Kasumi-1 (cell line): Measurements from ENCODE around the gene SLC17A1.

Experiments
- DNase-seq, 2 experiments: peaks; one replicate each; lab custom pipeline; 2025; lab: John Stamatoyannopoulos, UW

Gene SLC17A1

GRCh38 chr6:25831532-25832306 is at the start of gene SLC17A1:
Gene SLC17A1, minus strand, starts transcription at chr6:25832052. Its CDS starts 1,495 bp downstream, at chr6:25830557.
- DNase-seq: no peak

- DNase-seq: no peak
These were observed 48.7 kb upstream of the SLC17A1 start for GRCh38 chr6:25880601-25881000.

GRCh38 chr6:25878721-25879322 is 47.0 kb upstream of the SLC17A1 start:
- no peak for DNase-seq

GRCh38 chr6:25875926-25876602 is 44.2 kb upstream of the SLC17A1 start:
- no peak for DNase-seq

- no peak for DNase-seq
These were observed 43.7 kb upstream of the SLC17A1 start for GRCh38 chr6:25875563-25875905.

- DNase-seq: peak; percentile 63 to 64
These were observed 43.1 kb upstream of the SLC17A1 start for GRCh38 chr6:25874822-25875562.

- no peak for DNase-seq
These were observed 42.3 kb upstream of the SLC17A1 start, which contains the start of gene SLC17A3 for GRCh38 chr6:25874118-25874517. Gene SLC17A3, minus strand, starts transcription at chr6:25874243. Its CDS starts 5,856 bp downstream, at chr6:25868387.

GRCh38 chr6:25872814-25873213 is 41.0 kb upstream of the SLC17A1 start:
- no peak for DNase-seq

GRCh38 chr6:25869840-25870239 is 38.0 kb upstream of the SLC17A1 start:
- no peak for DNase-seq

GRCh38 chr6:25868436-25869183 is 36.8 kb upstream of the SLC17A1 start:
- no peak for DNase-seq

GRCh38 chr6:25866011-25866410 is 34.2 kb upstream of the SLC17A1 start:
- no peak for DNase-seq

- no peak for DNase-seq
These were observed 31.5 kb upstream of the SLC17A1 start for GRCh38 chr6:25863360-25863759.

GRCh38 chr6:25862199-25862598 is 30.3 kb upstream of the SLC17A1 start:
- no peak for DNase-seq

GRCh38 chr6:25852756-25853155 is 20.9 kb upstream of the SLC17A1 start:
- DNase-seq: no peak

GRCh38 chr6:25851961-25852360 is 20.1 kb upstream of the SLC17A1 start:
- DNase-seq: no peak

GRCh38 chr6:25844518-25844917 is 12.7 kb upstream of the SLC17A1 start:
- DNase-seq: no peak

GRCh38 chr6:25842526-25842925 is 10.7 kb upstream of the SLC17A1 start:
- DNase-seq: no peak

GRCh38 chr6:25835442-25836283 is 3.8 kb upstream of the SLC17A1 start:
- DNase-seq: no peak

GRCh38 chr6:25834950-25835349 is 3.1 kb upstream of the SLC17A1 start:
- no peak for DNase-seq

- DNase-seq: no peak
These were observed 1.3 kb upstream of the SLC17A1 start for GRCh38 chr6:25833136-25833535.

GRCh38 chr6:25832670-25833069 is 818 bp upstream of the SLC17A1 start:
- no peak for DNase-seq
